DMS114 treated with DMSO at 0.1 percent for 48 hours (cell line): ENCODE measurements around the gene DCPS.
"Not testable (repeated sequence)": the region's sequence is repeated elsewhere in the genome, so short reads cannot be mapped to it uniquely, and the experiment has no call there.

Source experiments
- DNase-seq: peaks from one replicate; lab custom pipeline; 2025; ENCODE audit not compliant: unreplicated experiment; lab: John Stamatoyannopoulos, UW

Gene DCPS

GRCh38 chr11:126303623-126304456, at the start of gene DCPS:
Gene DCPS, plus strand, starts transcription at chr11:126304060. Its CDS starts 21 bp downstream, at chr11:126304081.
- peak; percentile 73 for DNase-seq

GRCh38 chr11:126254819-126255218, 49.0 kb upstream of the DCPS start:
- DNase-seq: no peak

GRCh38 chr11:126255507-126255906, 48.4 kb upstream of the DCPS start:
- not testable (repeated sequence) for DNase-seq

- DNase-seq: no peak
These were observed 47.6 kb upstream of the DCPS start for GRCh38 chr11:126256216-126256615.

- no peak for DNase-seq
These were observed 46.7 kb upstream of the DCPS start for GRCh38 chr11:126257144-126257543.

- no peak for DNase-seq
These were observed 46.1 kb upstream of the DCPS start for GRCh38 chr11:126257764-126258163.

GRCh38 chr11:126262216-126262615, 41.6 kb upstream of the DCPS start:
- no peak for DNase-seq

GRCh38 chr11:126263489-126263888, 40.4 kb upstream of the DCPS start:
- DNase-seq: no peak

- DNase-seq: no peak
These were observed 38.0 kb upstream of the DCPS start for GRCh38 chr11:126265811-126266210.

- DNase-seq: no peak
These were observed 36.2 kb upstream of the DCPS start for GRCh38 chr11:126267650-126268049.

- no peak for DNase-seq
These were observed 35.5 kb upstream of the DCPS start for GRCh38 chr11:126268361-126268707.

- DNase-seq: peak; percentile 88
These were observed 34.9 kb upstream of the DCPS start, which contains the start of the genes FOXRED1 and SRPRA for GRCh38 chr11:126268708-126269579. Gene FOXRED1, plus strand, starts transcription at chr11:126269154. Its CDS starts 53 bp downstream, at chr11:126269207. Gene SRPRA, minus strand, starts transcription at chr11:126268895. Its CDS starts 91 bp downstream, at chr11:126268804.

GRCh38 chr11:126277322-126277721, 26.5 kb upstream of the DCPS start:
- DNase-seq: no peak

GRCh38 chr11:126277780-126278179, 26.1 kb upstream of the DCPS start:
- no peak for DNase-seq

- DNase-seq: no peak
These were observed 24.7 kb upstream of the DCPS start for GRCh38 chr11:126279191-126279590.

GRCh38 chr11:126280595-126280994, 23.3 kb upstream of the DCPS start:
- DNase-seq: no peak

- DNase-seq: no peak
These were observed 22.6 kb upstream of the DCPS start for GRCh38 chr11:126281245-126281644.

- DNase-seq: no peak
These were observed 22.1 kb upstream of the DCPS start for GRCh38 chr11:126281666-126282175.

GRCh38 chr11:126282361-126282735, 21.5 kb upstream of the DCPS start:
- no peak for DNase-seq

- DNase-seq: no peak
These were observed 20.9 kb upstream of the DCPS start, which contains the start of gene TIRAP for GRCh38 chr11:126282736-126283591. Gene TIRAP, plus strand, starts transcription at chr11:126283093. Its CDS starts 7,802 bp downstream, at chr11:126290895.

GRCh38 chr11:126284829-126285228, 19.0 kb upstream of the DCPS start:
- DNase-seq: no peak
